GM19455 (cell line): ENCODE results near the gene GSN.

Source experiments
- ATAC-seq: cut with Tn5 transposase; IDR thresholded peaks from one replicate; pipeline ENCODE4 v1.9.1; 2021; ENCODE audit not compliant: unreplicated experiment

GSN gene

GRCh38 chr9:121350036-121350435, 82.1 kb downstream of the GSN start:
- ATAC-seq, result no peak

- no peak for ATAC-seq
Measured at GRCh38 chr9:121350993-121351561, 83.1 kb downstream of the GSN start.

DNA sequence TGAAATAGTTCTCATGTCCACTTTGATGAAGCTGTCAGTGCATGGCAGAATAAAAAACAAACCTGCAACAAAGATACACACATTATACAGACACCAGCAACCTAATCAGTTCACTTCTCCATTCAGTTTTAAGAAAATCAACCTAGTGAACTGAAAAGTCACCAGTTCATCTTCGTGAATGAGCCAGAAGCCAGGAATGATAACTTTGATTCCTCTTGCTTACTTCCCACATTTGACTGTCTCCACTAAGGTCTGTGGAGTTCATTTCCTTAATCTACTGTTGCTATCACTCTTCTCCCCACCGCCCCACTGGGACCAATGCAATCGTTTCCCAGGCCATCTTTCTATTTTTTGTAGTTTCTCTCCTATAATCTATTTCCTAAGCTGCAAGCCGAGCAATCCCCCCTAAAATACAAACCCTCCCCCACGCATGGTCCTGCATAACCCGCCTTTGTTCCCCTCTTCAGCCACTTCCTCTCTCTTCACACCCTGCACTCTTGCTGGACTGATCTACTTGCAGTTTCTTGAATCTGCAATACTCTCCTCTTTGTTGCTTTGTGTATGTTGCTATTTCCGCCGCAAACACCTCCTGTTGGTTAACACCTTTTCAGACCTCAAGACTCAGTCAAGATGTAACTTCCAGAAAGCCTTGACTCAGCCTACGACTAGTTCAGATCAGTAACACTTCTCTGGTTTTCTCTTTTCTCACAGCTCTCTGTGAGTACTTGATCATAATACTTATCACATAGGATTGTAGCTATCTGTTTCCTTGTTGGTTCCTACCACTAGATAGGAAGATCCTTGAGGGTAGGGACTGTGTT, 85.5 kb downstream of the GSN start:
- peak; percentile 83 for ATAC-seq

DNA sequence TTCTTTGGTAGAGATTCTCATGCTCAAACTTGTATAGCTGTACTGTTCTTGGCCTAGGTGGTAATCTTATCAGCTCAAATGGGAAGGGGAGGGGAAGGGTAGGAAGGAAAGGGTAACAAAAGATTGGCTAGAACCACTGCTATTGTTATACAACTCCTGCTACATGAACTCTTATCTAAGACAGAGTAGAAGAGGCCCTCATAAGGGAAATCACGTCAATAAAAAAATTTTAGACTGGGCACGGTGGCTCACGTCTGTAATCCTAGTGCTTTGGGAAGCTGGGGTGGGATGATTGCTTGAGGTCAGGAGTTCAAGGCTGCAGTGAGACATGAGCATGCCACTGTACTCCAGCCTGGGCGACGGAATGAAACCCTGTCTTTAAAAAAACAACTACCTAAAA, 86.2 kb downstream of the GSN start:
- ATAC-seq, result no peak

- no peak for ATAC-seq
Measured at GRCh38 chr9:121354762-121355161, 86.8 kb downstream of the GSN start.

- ATAC-seq, result no peak
Measured at GRCh38 chr9:121357011-121357410, 89.0 kb downstream of the GSN start.

DNA sequence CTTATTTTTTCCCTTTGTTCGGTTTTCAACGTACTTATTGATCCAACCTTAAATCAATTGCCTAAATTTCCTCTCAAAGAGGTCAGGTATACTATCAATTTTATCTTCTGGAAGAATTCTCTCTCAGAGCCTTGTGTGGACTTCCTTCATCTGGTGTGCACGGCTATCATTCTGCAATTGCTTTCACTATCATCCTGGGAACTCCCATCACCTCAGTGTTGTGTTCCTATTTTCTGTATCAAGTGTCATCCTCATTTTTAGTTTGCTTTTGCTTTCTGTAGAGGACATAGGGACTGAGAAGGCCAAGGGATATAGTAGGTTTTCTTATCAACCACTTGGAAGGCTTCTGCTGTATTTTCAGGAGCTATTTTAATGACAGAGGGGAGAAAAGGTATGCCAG, 90.8 kb downstream of the GSN start:
- no peak for ATAC-seq

GRCh38 chr9:121359351-121360294, 91.7 kb downstream of the GSN start:
- ATAC-seq, result no peak

DNA sequence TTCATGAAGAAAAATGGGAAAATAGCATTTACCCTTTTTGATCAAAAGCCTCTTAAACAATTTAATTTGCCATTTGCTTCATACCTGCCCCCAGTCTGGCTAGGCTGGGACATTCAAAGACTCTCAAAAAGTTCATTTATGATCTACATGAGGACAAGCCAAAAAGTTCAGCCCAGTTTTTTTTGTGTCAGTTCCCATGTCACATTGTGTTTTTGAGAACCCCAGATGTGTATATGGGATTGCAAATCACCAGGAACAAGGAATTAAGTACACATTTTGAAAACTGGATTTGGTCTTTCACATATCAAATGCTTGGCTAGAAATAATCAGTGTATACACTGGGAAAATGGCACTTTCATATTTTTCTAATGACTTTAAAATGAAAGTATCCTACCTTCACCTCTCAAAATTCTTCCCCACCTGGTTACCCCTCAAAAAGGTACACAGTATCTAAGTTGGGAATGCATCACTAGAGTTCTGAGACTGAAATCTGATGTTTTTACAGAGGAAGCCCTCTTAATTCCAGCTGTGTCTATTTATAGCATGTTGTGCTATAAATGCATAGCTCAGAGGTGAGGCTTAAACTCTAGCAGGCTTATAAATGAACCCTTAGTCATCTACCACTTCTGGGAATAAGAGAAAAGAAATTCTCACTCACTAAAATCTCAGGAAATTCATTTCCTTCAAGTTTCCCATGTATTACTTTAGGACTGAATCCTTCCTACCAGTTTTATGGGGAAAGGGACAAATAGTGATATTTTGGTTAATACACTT, 92.8 kb downstream of the GSN start:
- ATAC-seq, result no peak

DNA sequence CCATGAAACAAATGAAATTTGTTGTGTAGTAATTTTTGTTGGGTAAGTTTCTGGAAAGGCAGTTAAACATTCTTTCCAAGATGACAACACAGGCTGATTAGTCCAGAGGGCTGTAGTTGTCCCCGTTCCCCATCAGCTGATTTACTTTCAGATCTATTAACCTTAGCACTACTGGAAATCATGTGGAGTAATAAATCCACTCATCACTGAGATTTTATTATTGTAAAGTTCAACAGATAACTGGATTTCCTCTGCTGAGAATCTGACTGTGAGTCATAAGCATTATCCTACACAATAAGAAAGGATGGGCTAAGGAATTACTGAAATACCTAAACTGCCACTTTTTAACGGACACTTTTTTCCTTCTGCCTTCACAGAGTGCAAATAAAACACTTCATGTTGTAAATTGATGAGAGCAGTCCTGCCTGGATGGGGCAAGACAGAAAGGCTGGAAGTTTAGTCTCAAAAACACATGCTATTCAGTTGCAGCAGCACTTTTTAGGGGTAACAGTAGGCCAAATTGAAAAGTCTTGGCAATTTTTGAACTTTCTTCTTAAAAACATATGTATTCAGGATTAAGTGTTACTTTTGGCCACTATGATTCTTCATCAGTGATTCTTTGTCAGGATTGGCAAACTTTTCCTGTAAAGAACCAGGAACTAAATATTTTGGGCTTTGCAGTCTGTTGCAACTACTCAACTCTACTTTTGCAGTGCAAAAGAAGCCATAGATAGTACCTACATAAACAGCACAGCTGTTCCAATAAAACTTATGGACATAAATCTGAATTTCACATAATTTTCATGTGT, 95.1 kb downstream of the GSN start:
- no peak for ATAC-seq

- no peak for ATAC-seq
Measured at GRCh38 chr9:121363622-121363961, 95.6 kb downstream of the GSN start.

GRCh38 chr9:121364077-121364476, 96.1 kb downstream of the GSN start:
- no peak for ATAC-seq

DNA sequence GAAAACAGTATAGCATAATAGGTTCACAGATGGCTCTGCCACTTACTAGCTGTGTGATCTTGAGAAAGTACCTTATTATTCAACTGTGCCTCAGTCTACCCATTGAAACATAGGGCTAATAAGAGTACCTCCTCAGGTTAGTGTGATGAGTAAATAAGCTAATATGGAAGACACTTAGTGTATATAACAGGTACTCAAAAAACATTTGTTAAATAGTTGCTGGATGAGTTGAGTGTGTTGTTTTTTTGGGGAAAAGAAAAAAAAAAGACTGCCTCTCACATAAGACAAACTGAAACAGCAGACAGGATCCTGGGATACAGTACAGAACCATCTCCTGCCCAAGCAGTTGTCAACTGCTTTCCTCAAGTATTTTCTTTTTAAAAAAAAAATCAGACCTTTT, 96.9 kb downstream of the GSN start:
- no peak for ATAC-seq

DNA sequence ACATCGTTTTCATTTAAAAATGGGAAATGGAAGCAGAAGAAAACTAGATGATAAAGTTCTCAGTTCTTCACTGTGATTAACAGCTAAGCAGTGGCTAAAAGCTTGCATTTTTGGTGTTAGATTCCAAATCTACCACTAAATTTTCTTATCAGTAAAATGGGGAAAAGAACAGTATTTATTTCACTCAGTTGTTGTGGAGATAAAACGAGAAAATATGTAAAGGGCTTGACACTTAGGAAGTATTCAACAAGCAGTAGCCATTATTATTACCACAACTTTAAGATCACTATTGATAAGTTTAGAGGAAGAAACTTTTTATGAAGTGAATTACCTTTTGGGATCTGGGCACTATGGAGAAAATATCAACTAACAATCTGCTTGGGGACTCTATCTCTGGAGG, 97.6 kb downstream of the GSN start:
- ATAC-seq, result no peak

GRCh38 chr9:121366611-121367192, 98.7 kb downstream of the GSN start:
- no peak for ATAC-seq

GRCh38 chr9:121367306-121368137, 99.6 kb downstream of the GSN start:
- ATAC-seq, result no peak

GRCh38 chr9:121368138-121368522, 100.2 kb downstream of the GSN start:
- no peak for ATAC-seq

- ATAC-seq, result no peak
Measured at GRCh38 chr9:121368745-121369144, 100.8 kb downstream of the GSN start.
